HepG2 (cell line): ENCODE measurements around the gene SCAF11.

Experiments
- EZH2 ChIP-seq: conservative IDR thresholded peaks from 2 replicates; pipeline ENCODE4 v1.6.1; 2012; ENCODE audit warnings: mild to moderate bottlenecking, low read depth, low read length, moderate library complexity
- GABPB1 ChIP-seq: IDR thresholded peaks from 2 replicates; pipeline ENCODE4 v1.6.1; 2016; ENCODE audit warnings: mild to moderate bottlenecking, missing genetic modification reagents, moderate library complexity, missing compliant biosample characterization
- ZNF850 ChIP-seq: sonication (generic); formaldehyde crosslinking; conservative IDR thresholded peaks from 2 replicates; pipeline ENCODE4 v1.9.0; 2021; ENCODE audit warnings: mild to moderate bottlenecking, missing genetic modification reagents

GRCh38 chr12:45990468-45991283 lies at the start of gene SCAF11:
- no peak for TF ChIP-seq ZNF850 (CRISPR knock-in tag)
- TF ChIP-seq GABPB1 (CRISPR knock-in tag): peak; percentile 83
- no peak for TF ChIP-seq EZH2
